HUES6 (cell line): ENCODE measurements around the gene RTL10.

Experiments
- H3K27ac ChIP-seq: 2 replicates; pipeline ENCODE4 v1.7.0; 2013; ENCODE audit warnings: low read depth, mild to moderate bottlenecking, low read length, inconsistent platforms
- H3K27me3 ChIP-seq: 2 replicates; pipeline ENCODE4 v1.6.1; 2013; ENCODE audit warnings: low read length; ENCODE audit not compliant: control insufficient read depth, insufficient read depth
- H3K36me3 ChIP-seq: 2 replicates; pipeline ENCODE4 v1.6.1; 2013; ENCODE audit warnings: low read length; ENCODE audit not compliant: control insufficient read depth, insufficient read depth
- H3K4me1 ChIP-seq: 2 replicates; pipeline ENCODE4 v1.6.1; 2013; ENCODE audit warnings: low read length; ENCODE audit not compliant: control insufficient read depth, insufficient read depth
- H3K4me3 ChIP-seq: 2 replicates; pipeline ENCODE4 v1.5.1; 2013; ENCODE audit warnings: low read depth, low read length
- H3K9ac ChIP-seq: one replicate; pipeline ENCODE4 v1.6.1; 2013; ENCODE audit warnings: mild to moderate bottlenecking, low read length
- H3K9me3 ChIP-seq: 2 replicates; pipeline ENCODE4 v1.6.1; 2013; ENCODE audit warnings: low read depth, low read length; ENCODE audit not compliant: control insufficient read depth, insufficient read depth

RTL10 gene

DNA sequence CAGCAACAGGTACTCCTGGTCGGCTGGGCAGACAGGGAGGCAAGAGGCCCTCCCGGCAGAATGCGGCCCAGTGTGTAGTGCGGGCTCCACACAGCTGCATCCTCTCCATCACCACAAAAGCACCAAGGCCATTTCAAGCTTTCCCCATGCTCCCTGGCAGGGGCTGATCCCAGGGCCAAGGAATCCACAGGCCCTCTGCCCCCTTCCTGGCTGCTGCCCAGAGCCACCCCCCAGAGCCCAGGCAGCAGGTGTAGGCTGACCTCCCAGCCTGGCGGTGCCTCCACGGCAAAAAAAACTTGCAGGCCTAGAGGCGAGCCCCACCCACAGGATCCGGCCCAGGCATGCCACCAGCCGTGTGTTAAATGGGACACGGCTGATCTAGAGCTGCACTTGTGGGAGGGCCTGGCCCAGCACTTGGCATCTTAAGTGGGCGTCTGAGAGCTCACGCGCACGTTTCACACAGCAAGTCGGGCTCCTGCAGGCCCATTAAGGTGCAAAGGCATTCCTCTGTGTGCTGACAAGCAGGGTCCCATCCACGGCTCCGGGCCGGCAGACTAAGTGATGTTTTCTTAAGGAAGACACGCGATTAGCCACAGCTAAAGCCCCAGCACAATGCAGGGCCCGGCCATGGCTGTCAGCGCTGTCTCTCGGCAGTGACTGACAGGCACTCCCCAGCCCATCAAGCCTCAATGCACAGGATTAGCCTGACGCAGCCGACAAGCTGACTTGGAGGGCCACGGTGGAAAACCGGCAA, 19.8 kb upstream of the RTL10 start:
- peaks cover 3% of the 10 kb centered on the region; the same call in 1 of the 2 replicates for H3K36me3 ChIP-seq
- no peaks in the 10 kb centered on the region for H3K9me3 ChIP-seq
- no peaks in the 10 kb centered on the region for H3K27me3 ChIP-seq
- no peak overlapping the region for H3K9ac ChIP-seq
- peaks cover 8% of the 10 kb centered on the region; the same call in 1 of the 2 replicates for H3K4me1 ChIP-seq
- no peak overlapping the region for H3K27ac ChIP-seq
- no peak overlapping the region for H3K4me3 ChIP-seq

DNA sequence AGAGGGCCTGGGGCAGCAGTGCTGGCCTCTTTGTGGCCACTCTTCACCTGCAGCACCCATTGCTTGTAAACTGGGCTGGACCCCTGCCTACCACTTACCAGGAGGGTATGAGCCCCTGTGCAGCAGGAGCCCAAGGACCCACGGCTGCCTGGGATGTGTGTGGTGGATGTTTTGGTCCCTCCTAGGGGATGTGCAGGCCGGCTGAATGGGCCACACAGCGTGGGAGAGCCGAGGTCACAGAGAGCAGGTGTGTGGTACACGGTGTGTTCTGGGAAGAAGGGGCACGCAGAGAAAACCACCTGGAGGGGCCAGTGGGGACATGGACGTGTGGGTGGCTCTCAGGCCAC, 19.3 kb upstream of the RTL10 start:
- Histone ChIP-seq H3K9ac (no peak overlapping the region), H3K36me3 (peaks cover 3% of the 10 kb centered on the region; the same call in 1 of the 2 replicates), H3K4me1 (peaks cover 5% of the 10 kb centered on the region; the same call in 1 of the 2 replicates), H3K9me3 (no peaks in the 10 kb centered on the region), H3K27ac (0 out of 2 replicates have a peak overlapping the region, but pooled peaks have one; percentile 39), H3K4me3 (no peak overlapping the region), H3K27me3 (no peaks in the 10 kb centered on the region)

DNA sequence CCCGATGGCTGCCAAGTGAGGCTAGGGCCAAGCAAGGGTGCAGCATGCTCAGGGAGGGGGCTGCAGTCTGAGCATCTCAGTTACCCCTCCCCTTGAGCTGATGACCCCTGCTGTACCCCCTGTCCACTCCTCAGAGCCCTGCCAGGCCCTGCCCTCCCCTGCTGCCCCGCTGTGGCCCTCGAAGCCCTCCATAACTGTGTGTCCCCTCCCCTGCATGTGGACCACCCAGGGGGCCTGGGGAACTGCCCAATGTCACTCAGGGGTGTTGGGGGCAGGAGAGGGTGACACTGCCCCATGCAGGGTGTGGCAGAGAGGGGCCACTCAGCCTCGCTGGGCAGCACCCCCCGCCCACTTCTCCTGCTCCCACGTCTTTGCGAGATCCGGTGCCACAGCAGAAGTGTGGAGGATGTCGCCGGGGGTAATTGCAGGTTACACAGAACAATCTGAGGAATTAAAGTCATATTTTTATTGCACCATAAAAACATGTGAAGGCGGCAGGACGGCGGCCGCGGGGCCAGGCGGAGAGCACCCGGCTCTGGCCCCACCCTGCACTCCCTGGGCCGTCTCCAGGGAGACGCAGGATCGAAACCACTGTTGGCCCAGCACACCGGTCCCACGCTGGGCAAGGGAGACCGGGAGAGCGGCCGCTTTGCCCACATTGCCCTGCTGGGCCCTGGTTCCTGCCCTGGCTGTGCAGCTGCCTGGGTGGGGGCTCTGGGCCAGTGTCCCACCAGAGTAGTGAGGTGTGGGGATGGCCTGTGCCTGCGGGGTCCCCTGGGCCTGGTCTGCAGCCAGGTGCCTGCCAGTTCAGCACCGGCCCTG, 18.7 kb upstream of the RTL10 start:
- no peak overlapping the region for H3K4me3 ChIP-seq
- H3K9me3 ChIP-seq, result no peaks in the 10 kb centered on the region
- peaks cover 3% of the 10 kb centered on the region; the same call in 1 of the 2 replicates for H3K4me1 ChIP-seq
- H3K36me3 ChIP-seq, result peaks cover 1% of the 10 kb centered on the region; the same call in 1 of the 2 replicates
- H3K27me3 ChIP-seq, result no peaks in the 10 kb centered on the region
- 0 out of 2 replicates have a peak overlapping the region, but pooled peaks have one; percentile 39 for H3K27ac ChIP-seq
- no peak overlapping the region for H3K9ac ChIP-seq

DNA sequence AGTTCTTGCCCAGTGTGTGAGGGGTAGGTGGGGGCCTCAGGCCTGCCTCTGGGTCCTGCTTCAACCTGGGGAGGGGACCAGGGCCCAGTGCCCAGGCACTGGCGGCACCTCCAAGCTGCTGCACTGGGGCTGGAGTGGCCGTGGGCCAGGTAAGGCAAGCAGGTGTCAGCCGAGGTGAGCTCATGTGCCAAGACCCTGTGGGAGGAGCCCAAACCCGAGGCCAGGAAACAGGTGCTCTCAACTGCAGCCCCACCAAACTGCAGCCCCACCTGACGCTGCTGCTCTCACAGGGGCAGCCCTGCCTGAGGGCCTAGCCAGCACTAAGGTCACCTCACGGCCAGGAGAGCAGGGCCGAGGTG, 18.1 kb upstream of the RTL10 start:
- Histone ChIP-seq H3K27me3 (no peaks in the 10 kb centered on the region), H3K9me3 (no peaks in the 10 kb centered on the region), H3K4me1 (0 out of 2 replicates have a peak, but pooled peaks cover 3% of the 10 kb centered on the region), H3K36me3 (no peaks in the 10 kb centered on the region), H3K4me3 (no peak overlapping the region), H3K27ac (no peak overlapping the region), H3K9ac (no peak overlapping the region)

DNA sequence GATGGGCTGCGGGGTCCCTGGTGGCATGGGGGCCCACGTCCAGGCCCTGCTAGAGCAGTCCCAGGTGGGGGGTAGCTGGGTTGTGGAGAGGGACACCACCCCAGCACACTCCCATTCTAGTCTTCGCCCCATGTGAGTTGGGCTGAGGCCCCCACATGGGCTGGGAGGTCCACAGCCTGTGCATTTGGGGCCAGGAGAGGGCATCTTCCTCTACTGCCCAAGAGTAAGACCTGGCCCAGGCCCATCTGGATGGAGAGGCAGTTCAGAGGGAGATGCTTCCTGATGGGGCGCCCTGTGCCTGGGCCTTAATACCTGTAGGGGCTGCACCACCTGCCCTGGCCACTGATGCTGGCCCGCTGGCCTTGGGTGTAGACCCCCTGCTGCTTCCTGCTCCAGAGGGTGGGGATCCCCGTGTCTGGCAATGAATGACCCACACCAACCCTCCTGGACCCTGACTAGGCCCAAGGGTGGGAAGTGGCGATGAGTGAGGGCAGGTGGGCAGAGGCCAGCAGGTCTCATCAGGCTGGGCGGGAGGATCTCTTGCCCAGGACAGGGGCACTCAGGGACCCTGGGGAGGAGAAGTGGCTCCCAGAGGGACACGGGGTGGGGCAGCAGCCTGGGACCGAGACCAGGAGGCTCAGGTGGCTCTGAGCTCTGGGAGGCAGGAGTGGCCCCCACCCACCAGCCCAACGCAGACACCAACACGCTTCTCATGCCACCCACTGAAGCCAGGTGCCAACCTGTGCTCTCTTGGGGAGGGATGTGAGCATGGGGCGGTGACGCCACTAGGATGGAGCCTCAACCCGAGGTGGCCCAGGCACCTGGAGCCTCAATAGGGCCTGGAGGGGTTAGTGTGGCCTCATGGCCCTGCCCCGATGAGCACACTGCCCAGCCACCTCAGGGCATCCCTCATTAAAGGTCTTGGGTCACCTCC, 17.4 kb upstream of the RTL10 start:
- no peak overlapping the region; the same call in 1 of the 2 replicates for H3K27ac ChIP-seq
- no peaks in the 10 kb centered on the region for H3K9me3 ChIP-seq
- 0 out of 2 replicates have a peak, but pooled peaks cover 3% of the 10 kb centered on the region for H3K4me1 ChIP-seq
- no peaks in the 10 kb centered on the region for H3K27me3 ChIP-seq
- no peak overlapping the region for H3K9ac ChIP-seq
- no peaks in the 10 kb centered on the region for H3K36me3 ChIP-seq
- H3K4me3 ChIP-seq, result no peak overlapping the region

DNA sequence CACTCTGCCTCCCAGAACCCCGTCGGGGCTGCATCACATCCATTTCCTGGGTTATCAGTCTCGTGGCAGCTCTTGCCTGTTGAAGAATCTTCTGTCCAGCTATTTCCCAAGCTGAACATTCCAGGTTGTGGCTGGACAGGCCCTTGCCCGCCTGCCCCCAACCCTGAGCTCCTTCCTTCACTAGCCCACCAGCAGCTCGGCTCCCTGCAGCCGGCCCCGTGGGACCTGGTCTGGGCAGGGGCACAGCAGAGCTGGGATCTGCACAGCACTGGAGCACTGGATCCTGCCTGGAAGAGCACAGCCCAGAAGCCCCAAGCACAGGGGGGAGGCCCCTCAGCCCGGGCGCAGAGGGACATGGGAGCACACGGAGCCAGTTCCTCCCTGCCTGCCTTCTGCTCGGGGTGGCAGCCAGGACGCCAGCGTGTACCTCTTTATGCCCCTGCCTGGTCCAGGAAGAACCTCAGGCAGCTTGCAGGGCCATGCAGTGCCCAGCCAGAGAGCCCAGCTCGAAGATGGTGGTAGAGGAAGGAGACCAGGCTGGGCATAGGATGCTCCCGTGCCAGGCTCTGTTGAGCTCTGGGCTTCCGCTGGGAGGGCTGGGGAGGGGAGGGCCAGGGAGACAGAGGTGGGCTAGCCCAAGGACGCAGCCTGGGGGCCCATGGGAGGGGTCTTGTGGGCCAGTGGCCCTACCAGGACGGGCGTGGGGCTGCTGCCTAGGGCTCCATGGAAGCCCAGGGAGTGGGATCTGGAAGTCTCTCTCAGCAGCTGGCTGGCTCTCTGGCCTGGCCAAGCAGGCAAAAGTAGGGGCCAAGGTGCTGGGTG, 16.6 kb upstream of the RTL10 start:
- Histone ChIP-seq H3K36me3 (no peaks in the 10 kb centered on the region), H3K9me3 (no peaks in the 10 kb centered on the region), H3K4me1 (0 out of 2 replicates have a peak, but pooled peaks cover 3% of the 10 kb centered on the region), H3K27me3 (no peaks in the 10 kb centered on the region), H3K9ac (no peak overlapping the region), H3K27ac (no peak overlapping the region; the same call in 1 of the 2 replicates), H3K4me3 (no peak overlapping the region)

DNA sequence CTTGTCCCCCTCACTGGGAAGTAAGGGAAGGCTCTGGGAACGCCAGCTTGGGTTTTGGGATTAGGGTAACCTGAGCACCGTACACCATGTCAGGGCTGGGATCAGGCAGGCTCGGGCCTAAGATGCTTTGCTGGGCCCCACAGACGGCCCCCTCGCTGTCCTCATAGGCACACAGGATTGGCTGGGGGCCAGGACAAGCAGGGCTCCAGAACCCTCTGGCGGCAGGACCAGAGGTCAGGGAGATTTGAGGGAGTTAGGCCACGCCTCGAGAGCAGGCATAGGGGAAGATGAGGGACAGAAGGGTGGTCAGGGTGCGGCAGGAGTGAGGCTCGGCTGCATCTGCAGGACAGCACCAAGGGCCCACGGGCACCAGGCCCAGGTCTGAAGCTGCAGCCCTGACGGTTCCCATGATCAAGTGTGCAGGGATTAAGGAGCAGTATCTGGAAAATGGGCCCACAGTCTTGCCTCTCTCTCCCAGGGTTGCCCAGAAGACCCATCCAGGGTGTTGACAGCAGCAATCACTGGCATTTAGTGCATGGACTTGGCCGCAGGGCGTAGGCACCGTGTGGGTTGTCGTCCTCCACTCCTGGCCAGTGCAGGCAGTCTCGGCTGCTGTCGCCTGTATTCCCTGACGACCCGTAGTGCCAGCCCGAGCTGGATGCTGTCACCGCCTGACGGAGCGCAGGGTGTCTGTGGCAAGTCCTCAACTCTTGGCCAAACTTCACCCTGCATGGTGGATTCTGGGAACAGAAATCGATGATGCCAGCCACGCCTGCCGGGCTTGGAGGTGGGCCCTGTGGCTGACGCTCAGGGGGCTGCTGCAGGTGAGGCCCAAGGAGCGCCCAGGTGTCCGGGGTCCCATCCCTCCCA, 15.7 kb upstream of the RTL10 start:
- Histone ChIP-seq H3K9me3 (no peaks in the 10 kb centered on the region), H3K9ac (no peak overlapping the region), H3K27me3 (no peaks in the 10 kb centered on the region), H3K4me1 (0 out of 2 replicates have a peak, but pooled peaks cover 3% of the 10 kb centered on the region), H3K4me3 (no peak overlapping the region), H3K36me3 (no peaks in the 10 kb centered on the region), H3K27ac (no peak overlapping the region)

DNA sequence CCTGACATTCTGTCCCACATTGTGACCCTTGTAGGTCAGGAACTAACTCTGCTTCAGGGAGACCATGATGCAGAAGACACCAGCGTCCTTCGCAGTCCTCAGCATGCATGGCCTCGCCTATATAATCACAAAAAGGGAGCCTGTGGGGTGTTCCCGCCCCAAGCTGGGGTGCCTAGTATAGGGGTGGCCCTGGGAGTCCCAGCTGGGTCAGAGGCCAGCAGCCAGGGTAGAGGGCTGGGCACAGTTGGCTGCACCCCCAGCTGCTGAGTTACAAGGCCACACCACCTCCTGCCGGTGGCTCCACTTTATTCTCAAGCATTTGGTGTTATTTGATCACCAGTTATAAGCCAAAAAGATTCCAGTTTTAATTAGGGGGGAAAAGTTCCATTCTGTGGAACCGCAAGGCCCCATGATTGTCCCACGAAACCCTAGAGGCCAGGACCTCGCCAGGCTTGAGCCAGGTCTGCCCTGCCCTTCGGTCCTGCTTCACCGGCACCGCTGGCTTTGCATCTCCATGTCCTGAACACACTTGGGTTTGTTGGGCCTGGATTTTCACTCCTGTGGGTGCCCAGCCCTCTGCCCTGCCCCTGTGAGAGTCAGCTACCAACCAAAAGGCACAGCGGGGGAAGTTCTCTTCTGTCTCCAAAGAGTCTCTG, 15.0 kb upstream of the RTL10 start:
- no peaks in the 10 kb centered on the region for H3K27me3 ChIP-seq
- no peak overlapping the region for H3K4me3 ChIP-seq
- H3K9ac ChIP-seq, result no peak overlapping the region
- H3K27ac ChIP-seq, result no peak overlapping the region
- H3K9me3 ChIP-seq, result no peaks in the 10 kb centered on the region
- no peaks in the 10 kb centered on the region for H3K36me3 ChIP-seq
- 0 out of 2 replicates have a peak, but pooled peaks cover 3% of the 10 kb centered on the region for H3K4me1 ChIP-seq

DNA sequence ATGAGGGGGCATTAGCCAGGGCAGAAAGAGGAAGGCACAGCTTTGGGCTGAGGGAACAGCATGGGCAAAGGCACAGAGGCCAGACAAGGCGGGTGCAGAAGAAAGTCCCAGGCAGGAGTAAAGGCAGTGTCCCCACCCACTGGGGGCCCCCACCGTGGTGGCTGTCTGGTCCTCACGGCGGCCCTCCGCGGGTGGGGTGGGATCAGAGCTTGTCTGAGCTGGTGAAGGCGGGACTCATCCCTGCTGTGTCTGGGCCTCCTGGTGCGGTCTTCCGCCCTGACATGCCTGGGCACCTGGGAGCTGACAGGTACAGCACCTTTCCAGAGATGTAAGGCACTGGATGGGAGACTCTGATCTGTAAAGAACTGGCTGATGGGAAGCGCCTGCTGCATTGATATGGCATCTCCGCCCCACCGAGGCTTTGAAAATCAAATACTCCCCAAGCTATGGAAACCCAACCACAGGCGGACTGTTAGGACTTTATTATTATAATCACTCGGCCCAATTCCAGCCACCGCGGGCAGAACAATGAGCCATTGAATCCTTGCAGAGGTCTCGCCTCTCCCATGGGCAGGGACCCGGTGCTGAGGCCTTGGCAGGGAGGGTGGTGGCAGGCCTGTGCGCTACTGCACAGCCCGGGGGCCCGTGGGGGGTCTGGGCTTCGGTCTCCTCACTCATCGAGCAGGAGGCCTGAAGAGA, 14.2 kb upstream of the RTL10 start:
- no peak overlapping the region for H3K4me3 ChIP-seq
- no peak overlapping the region for H3K9ac ChIP-seq
- H3K36me3 ChIP-seq, result no peaks in the 10 kb centered on the region
- H3K27ac ChIP-seq, result no peak overlapping the region
- H3K4me1 ChIP-seq, result no peaks in the 10 kb centered on the region
- H3K9me3 ChIP-seq, result no peaks in the 10 kb centered on the region
- no peaks in the 10 kb centered on the region for H3K27me3 ChIP-seq
